B cell (primary cell): Measurements from ENCODE around the gene MIOX.

Source experiments
- CTCF ChIP-seq: fragments of 200-600 bp; IDR thresholded peaks from one replicate; pipeline ENCODE4 v1.8.0; 2022; ENCODE audit warnings: antibody characterized with exemption, mild to moderate bottlenecking
- EZH2 ChIP-seq: IDR thresholded peaks from 2 replicates; pipeline ENCODE4 v1.6.1; 2012; ENCODE audit warnings: borderline replicate concordance, low read depth, mild to moderate bottlenecking, moderate library complexity, low read length; ENCODE audit not compliant: insufficient read depth, poor library complexity, severe bottlenecking

- TF ChIP-seq CTCF (no peak), EZH2 (no peak)
Observed at GRCh38 chr22:50537765-50538164, 51.1 kb downstream of the MIOX start.
